B cell (primary cell): ENCODE data around the gene CILP2. TPM values are rescaled to one million over a fixed set of nuclear protein-coding genes. Genes with fewer than 3 reads are reported as not detected.

ENCODE experiments used
- ATAC-seq: fragments of 200-7000 bp; cut with Tn5 transposase; one replicate; pipeline ENCODE4 v1.10.0; 2021; ENCODE audit warnings: low read depth, mild to moderate bottlenecking, moderate number of reproducible peaks, moderate library complexity
- CTCF ChIA-PET: fragments of 350-600 bp; sonication (Branson Sonifier 250); formaldehyde crosslinking; loops from one replicate; lab custom pipeline; 2021; ENCODE audit warnings: antibody characterized with exemption, inconsistent platforms; lab: Charles Lee
- POLR2A ChIA-PET: fragments of 350-600 bp; sonication (Branson Sonifier 250); formaldehyde crosslinking; loops from one replicate; lab custom pipeline; 2021; ENCODE audit warnings: antibody characterized with exemption; lab: Charles Lee
- DNase-seq: peaks from one replicate; pipeline ENCODE4 v3.0.0; 2013
- H2AFZ ChIP-seq: 2 replicates; pipeline ENCODE4 v1.6.1; 2012; ENCODE audit warnings: mild to moderate bottlenecking, low read depth, low read length; ENCODE audit not compliant: insufficient read depth, poor library complexity, severe bottlenecking
- H3K27ac ChIP-seq, 2 donors: 1 replicate in 1 of 2; 2 replicates in 1 of 2; pipeline ENCODE4 v1.5.1; 2012 to 2013; ENCODE audit warnings: low read length in 2 of 2, mild to moderate bottlenecking in 2 of 2, moderate library complexity in 1 of 2
- H3K27me3 ChIP-seq, 4 experiments: fragments of 200-600 bp in 1 of 4; sonication (generic) in 1 of 4; replicated peaks in 1 of 4; 1 replicate in 2 of 4; 2 replicates in 2 of 4; pipeline versions ENCODE4 v1.6.1 to v1.7.0; 2013 to 2016; ENCODE audit warnings: low read length in 3 of 4, mild to moderate bottlenecking in 2 of 4, mixed read lengths in 1 of 4, moderate library complexity in 1 of 4; ENCODE audit not compliant: insufficient read depth in 4 of 4, control insufficient read depth in 3 of 4; ENCODE audit errors: control extremely low read depth in 1 of 4
- H3K36me3 ChIP-seq, 2 experiments: replicated peaks in 1 of 2; 1 replicate in 1 of 2; 2 replicates in 1 of 2; pipeline versions ENCODE4 v1.6.1 to v1.7.1; 2013; ENCODE audit warnings: low read length in 1 of 2; ENCODE audit not compliant: insufficient read depth in 2 of 2, control insufficient read depth in 1 of 2; ENCODE audit errors: control extremely low read depth in 1 of 2, extremely low read depth in 1 of 2
- H3K4me1 ChIP-seq, 2 donors: fragments of 200-600 bp in 1 of 2; sonication (generic) in 1 of 2; 1 replicate in 1 of 2; 2 replicates in 1 of 2; pipeline versions ENCODE4 v1.5.1 to v1.6.1; 2013 to 2017; ENCODE audit warnings: low read length in 2 of 2; ENCODE audit not compliant: control insufficient read depth in 2 of 2, insufficient read depth in 2 of 2
- H3K4me2 ChIP-seq: replicated peaks from 2 replicates; pipeline ENCODE3; 2012; ENCODE audit warnings: mild to moderate bottlenecking, low read depth, low read length; ENCODE audit not compliant: poor library complexity, severe bottlenecking
- H3K4me3 ChIP-seq, 5 experiments: fragments of 200-600 bp in 1 of 5; sonication (generic) in 1 of 5; 1 replicate in 3 of 5; 2 replicates in 2 of 5; pipeline versions ENCODE4 v1.5.1 to v1.7.0; 2011 to 2016; ENCODE audit warnings: low read length in 4 of 5, mild to moderate bottlenecking in 4 of 5, low read depth in 2 of 5, control low read depth in 1 of 5, moderate library complexity in 1 of 5; ENCODE audit not compliant: insufficient read depth in 1 of 5; ENCODE audit errors: control extremely low read depth in 1 of 5, extremely low read depth in 1 of 5
- H3K79me2 ChIP-seq: fragments of 200-600 bp; sonication (generic); one replicate; pipeline ENCODE4 v1.6.0; 2016; ENCODE audit warnings: low read length; ENCODE audit not compliant: control insufficient read depth, insufficient read depth
- H3K9ac ChIP-seq: fragments of 200-600 bp; sonication (generic); 2 replicates; pipeline ENCODE4 v1.6.1; 2017; ENCODE audit warnings: mild to moderate bottlenecking, low read length, moderate library complexity
- H3K9me3 ChIP-seq, 3 donors: one replicate each; pipeline versions ENCODE4 v1.6.1 to v1.7.1; 2013; ENCODE audit warnings: low read length in 2 of 3; ENCODE audit not compliant: control insufficient read depth in 2 of 3, insufficient read depth in 1 of 3; ENCODE audit errors: control extremely low read depth in 1 of 3
- H4K20me1 ChIP-seq: 2 replicates; pipeline ENCODE4 v1.6.0; 2012; ENCODE audit warnings: mild to moderate bottlenecking, low read length; ENCODE audit not compliant: insufficient read depth, control insufficient read depth, poor library complexity, severe bottlenecking
- H3K27ac Mint-ChIP-seq: one replicate; pipeline ENCODE4 v1.8.0; 2021; ENCODE audit warnings: mixed read lengths
- H3K27me3 Mint-ChIP-seq: one replicate; pipeline ENCODE4 v1.8.0; 2021; ENCODE audit warnings: mixed read lengths
- H3K4me1 Mint-ChIP-seq: one replicate; pipeline ENCODE4 v1.8.0; 2021; ENCODE audit warnings: mixed read lengths
- H3K4me3 Mint-ChIP-seq: one replicate; pipeline ENCODE4 v1.8.0; 2021; ENCODE audit warnings: mixed read lengths
- H3K9me3 Mint-ChIP-seq: one replicate; pipeline ENCODE4 v1.8.0; 2022; ENCODE audit warnings: mixed read lengths; ENCODE audit not compliant: insufficient read depth
- CTCF ChIP-seq: fragments of 200-600 bp; IDR thresholded peaks from one replicate; pipeline ENCODE4 v1.8.0; 2022; ENCODE audit warnings: antibody characterized with exemption, mild to moderate bottlenecking
- EZH2 ChIP-seq: IDR thresholded peaks from 2 replicates; pipeline ENCODE4 v1.6.1; 2012; ENCODE audit warnings: borderline replicate concordance, low read depth, mild to moderate bottlenecking, moderate library complexity, low read length; ENCODE audit not compliant: insufficient read depth, poor library complexity, severe bottlenecking
- WGBS: methylation state at CpG from one replicate; pipeline ENCODE4 v1.1.5; 2013; ENCODE audit warnings: missing lambda C conversion rate; ENCODE audit not compliant: insufficient coverage; 5-methylcytosine and 5-hydroxymethylcytosine counted together
- intact Hi-C: fragments of 100-400 bp; cut with micrococcal nuclease; formaldehyde crosslinking; loops from one replicate; pipeline ENCODE4 v1.10.0; 2022
- polyA plus RNA-seq: library from polyadenylated mRNA; depleted of rRNA; stranded (reverse); fragments of >200 nt; gene quantifications from 2 replicates; pipeline ENCODE4 v1.2.3, GENCODE V29; 2012
- total RNA-seq, 2 donors: library from RNA; stranded (reverse); fragments of 120-200 nt in 1 of 2; gene quantifications; 1 replicate in 1 of 2; 2 replicates in 1 of 2; pipeline versions ENCODE4 v1.2.3 to v1.2.4, GENCODE V29; 2013 to 2022

Gene CILP2
- total and polyA plus RNA-seq, 2 donors (not counting 1 experiment from before 2014, with no cell fraction given) = 0.04 to 0.12 TPM

DNA sequence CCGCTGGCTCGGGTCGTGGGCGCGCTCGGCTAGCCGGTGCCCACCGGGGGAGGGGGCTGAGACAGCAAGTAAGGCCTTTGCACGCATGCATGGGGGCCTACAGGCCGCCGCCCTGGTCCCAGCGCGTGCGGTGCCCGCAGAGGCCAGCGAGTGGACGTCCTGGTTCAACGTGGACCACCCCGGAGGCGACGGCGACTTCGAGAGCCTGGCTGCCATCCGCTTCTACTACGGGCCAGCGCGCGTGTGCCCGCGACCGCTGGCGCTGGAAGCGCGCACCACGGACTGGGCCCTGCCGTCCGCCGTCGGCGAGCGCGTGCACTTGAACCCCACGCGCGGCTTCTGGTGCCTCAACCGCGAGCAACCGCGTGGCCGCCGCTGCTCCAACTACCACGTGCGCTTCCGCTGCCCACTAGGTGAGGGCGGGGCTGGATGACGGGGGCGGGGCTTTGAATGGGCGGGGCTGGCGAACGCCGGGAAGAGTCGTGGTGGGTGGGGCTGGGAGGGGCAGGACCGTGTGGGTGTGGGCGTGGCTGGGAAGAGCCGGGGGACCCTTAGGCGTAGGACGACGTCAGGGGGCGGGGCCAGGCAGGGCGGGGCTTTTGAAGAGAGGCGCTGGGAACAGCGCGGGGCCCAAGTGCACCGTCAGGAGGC is 2.1 kb downstream of the CILP2 start:
- POLR2A ChIA-PET = no interaction called here
- intact Hi-C loops = no loop called here

More for the DNA sequence above, 2.1 kb downstream of the CILP2 start:
- DNase-seq (peak; percentile 65), ATAC-seq (peak; percentile 59)
- Histone ChIP-seq H4K20me1 (no peaks in the 10 kb centered on the region), H3K4me2 (peak overlapping the region; percentile 90), H3K9me3 (peaks cover 0 to 39% (median 0%) of the 10 kb centered on the region in 3 donors), H3K27me3 (peaks cover 0 to 62% (median 23%) of the 10 kb centered on the region in 4 experiments), H3K4me3 (peak overlapping the region in 3 of 5 experiments; percentile 35 to 57 (median 48)), H3K79me2 (no peaks in the 10 kb centered on the region), H3K4me1 (peaks cover 36 to 38% of the 10 kb centered on the region in 2 donors), H2AFZ (peak overlapping the region; percentile 54), H3K36me3 (no peaks in the 10 kb centered on the region), H3K9ac (peak overlapping the region; percentile 58), H3K27ac (no peak overlapping the region)
- WGBS = 23% methylated on average over 74 of the region's 74 CpGs
- Mint-ChIP-seq H3K9me3 (no peaks in the 10 kb centered on the region), H3K4me3 (peak overlapping the region; percentile 80), H3K4me1 (peaks cover 25% of the 10 kb centered on the region), H3K27ac (no peak overlapping the region), H3K27me3 (peaks cover 22% of the 10 kb centered on the region)
- CTCF ChIA-PET = no interaction called here
- no peak for TF ChIP-seq CTCF
- TF ChIP-seq EZH2 = no peak
